Bronchial smooth muscle cell (primary cell): ENCODE data around the gene AKNAD1. TPM values are rescaled to one million over a fixed set of nuclear protein-coding genes. Genes with fewer than 3 reads are reported as not detected.

Source experiments
- total RNA-seq: library from RNA; depleted of rRNA; stranded (reverse); fragments of >200 nt; gene quantifications from 2 replicates; pipeline ENCODE4 v1.2.1, GENCODE V29; 2014

Gene AKNAD1, protein sequence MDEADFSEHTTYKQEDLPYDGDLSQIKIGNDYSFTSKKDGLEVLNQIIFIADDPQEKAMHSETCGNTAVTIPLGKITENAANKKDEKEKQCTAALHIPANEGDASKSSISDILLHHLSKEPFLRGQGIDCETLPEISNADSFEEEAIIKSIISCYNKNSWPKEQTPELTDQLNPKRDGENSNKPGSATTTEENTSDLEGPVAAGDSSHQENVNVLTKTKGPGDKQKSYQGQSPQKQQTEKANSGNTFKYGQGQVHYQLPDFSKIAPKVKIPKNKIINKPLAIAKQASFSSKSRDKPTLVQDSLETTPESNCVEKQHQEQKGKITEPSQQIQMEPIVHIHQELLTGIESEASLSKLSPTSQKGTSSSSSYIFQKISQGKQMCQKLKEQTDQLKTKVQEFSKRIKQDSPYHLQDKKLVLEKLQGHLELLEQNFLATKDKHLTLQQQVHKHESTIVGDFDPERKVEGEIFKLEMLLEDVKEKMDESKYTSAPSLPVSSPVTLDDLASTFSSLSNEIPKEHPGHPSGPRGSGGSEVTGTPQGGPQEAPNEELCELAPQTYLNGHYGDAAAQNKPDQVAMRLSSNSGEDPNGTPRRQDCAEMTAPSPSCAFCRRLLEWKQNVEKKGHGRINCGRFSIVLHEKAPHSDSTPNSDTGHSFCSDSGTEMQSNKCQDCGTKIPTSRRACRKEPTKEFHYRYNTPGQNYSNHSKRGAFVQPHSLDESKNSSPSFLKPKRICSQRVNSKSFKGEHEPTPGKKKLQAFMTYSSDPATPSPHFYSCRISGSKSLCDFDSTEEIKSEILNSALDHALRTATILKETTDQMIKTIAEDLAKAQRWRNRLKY
- total RNA-seq = 0.16 and 0.34 TPM in 2 replicates

DNA sequence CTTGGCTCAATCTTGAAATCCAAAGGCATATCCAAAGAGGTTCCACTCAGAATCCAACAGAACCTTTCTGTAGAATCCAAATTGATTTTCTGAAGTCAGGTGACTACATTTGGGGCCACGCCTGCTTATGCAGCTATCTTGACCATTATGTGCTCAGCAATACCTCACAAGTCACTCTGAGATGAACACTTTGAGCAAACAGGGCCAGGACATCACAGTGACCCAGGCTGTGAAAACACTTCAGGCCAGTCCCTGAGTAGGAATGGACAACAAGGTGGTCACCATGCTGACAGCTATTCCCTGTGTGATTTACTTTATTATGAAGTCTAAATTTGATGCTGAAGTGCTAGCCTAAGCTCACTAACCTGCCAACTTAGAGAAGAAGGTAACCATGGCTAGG lies at the start of gene AKNAD1:
Gene AKNAD1 (minus strand): TSS at position 101 of the 400 bp plus-strand sequence. CDS start 4,430 bp downstream, outside the sequence.

Other genes starting within 250 kb of the AKNAD1 start
- 2.9 and 4.1 TPM in 2 replicates for gene HENMT1, start 196.0 kb downstream of the AKNAD1 start, total RNA-seq
- 8.9 and 11.0 TPM in 2 replicates for gene PRPF38B, start 164.8 kb downstream of the AKNAD1 start, total RNA-seq
- gene FNDC7, start 144.2 kb downstream of the AKNAD1 start, total RNA-seq = under 0.01 TPM in 1 of 2 replicates, not detected in the other
- gene STXBP3, start 110.4 kb downstream of the AKNAD1 start, total RNA-seq = 88.1 and 90.3 TPM in 2 replicates
- gene GPSM2, start 19.9 kb upstream of the AKNAD1 start, total RNA-seq = 21.6 and 22.4 TPM in 2 replicates
- gene CLCC1, start 106.4 kb upstream of the AKNAD1 start, total RNA-seq = 22.5 and 24.8 TPM in 2 replicates
- gene WDR47, start 185.0 kb upstream of the AKNAD1 start, total RNA-seq = 11.7 and 12.5 TPM in 2 replicates
- gene TAF13, start 218.9 kb upstream of the AKNAD1 start, total RNA-seq = 63.5 and 69.0 TPM in 2 replicates
- 30.3 and 38.2 TPM in 2 replicates for gene TMEM167B, start 233.7 kb upstream of the AKNAD1 start, total RNA-seq